Pancreas (tissue), 10 donors: ENCODE results near the gene SOWAHA. TPM values are rescaled to one million over a fixed set of nuclear protein-coding genes. Genes with fewer than 3 reads are reported as not detected.
"Not testable (repeated sequence)": the region's sequence is repeated elsewhere in the genome, so short reads cannot be mapped to it uniquely, and the experiment has no call there.

Source experiments
- ATAC-seq, 4 donors: fragments of 200-7000 bp; cut with Tn5 transposase; one replicate each; pipeline versions ENCODE4 v1.8.0 to v1.9.1; 2020; ENCODE audit warnings: mild to moderate bottlenecking in 4 of 4, moderate library complexity in 4 of 4
- DNase-seq, 6 donors: peaks; one replicate each; pipeline ENCODE4 v3.0.0-alpha.2; 2020
- FAIRE-seq: peaks from 2 replicates; lab custom pipeline; 2012; peaks lifted over from hg19 to GRCh38; lab: Jason Lieb, UNC
- H3K27ac ChIP-seq, 4 donors: fragments of 200-600 bp; sonication (generic); 1 replicate in 3 of 4; 2 replicates in 1 of 4; pipeline versions ENCODE4 v1.5.0 to v1.8.0; 2020
- H3K27me3 ChIP-seq, 4 donors: fragments of 200-600 bp; one replicate each; pipeline ENCODE4 v1.8.0; 2021
- H3K36me3 ChIP-seq, 3 donors: fragments of 200-600 bp; sonication (generic) in 1 of 3; one replicate each; pipeline versions ENCODE4 v1.5.0 to v1.8.0; 2020 to 2021
- H3K4me1 ChIP-seq, 3 donors: fragments of 200-600 bp; one replicate each; pipeline ENCODE4 v1.8.0; 2021
- H3K4me3 ChIP-seq, 4 donors: fragments of 200-600 bp; sonication (generic) in 2 of 4; one replicate each; pipeline versions ENCODE4 v1.5.0 to v1.8.0; 2020 to 2021
- H3K9me3 ChIP-seq, 4 donors: fragments of 200-600 bp; one replicate each; pipeline ENCODE4 v1.8.0; 2021
- WGBS, 2 donors: extraction: QIAGEN DNeasy Blood & Tissue Kit; methylation state at CpG; one replicate each; pipeline ENCODE4 v1.1.7; 2013; 5-methylcytosine and 5-hydroxymethylcytosine counted together
- intact Hi-C, 3 donors: fragments of 100-400 bp; cut with DNase I; formaldehyde crosslinking; loops; one replicate each; pipeline versions ENCODE4 v1.11.1 to v1.14.2; 2022
- polyA plus RNA-seq, 2 donors: library from polyadenylated mRNA; stranded (reverse); fragments of 200-250 nt; gene quantifications; one replicate each; pipeline ENCODE4 v1.2.3, GENCODE V29; 2013
- total RNA-seq, 6 donors: library from RNA; stranded (reverse); fragmentation: NEBNext Ultra II Directional in 4 of 6; extraction: Animal tissue kit (Norgen Biotek cat#: 25700) in 4 of 6; gene quantifications; one replicate each; pipeline versions ENCODE4 v1.2.1 to v1.2.4, GENCODE V29; 2021 to 2023
- TF ChIP-seq, protein P1 (sequence below), 4 donors: fragments of 200-600 bp; sonication (generic) in 3 of 4; IDR thresholded peaks; one replicate each; pipeline versions ENCODE4 v1.5.0 to v1.8.0; 2021; ENCODE audit warnings: antibody characterized with exemption in 4 of 4
- donor health status: healthy with polysubstance abuse.
- donor health status: DM: no; HTN: no; CAD: no; lungs with moderate emphysema.
- donor health status: DM: no; HTN: no; CAD: no.
- donor health status: control.
- donor health status: control.
- donor health status: Bipolar disorder and iron deficiency.
- donor health status: DM: yes; HTN: yes; CAD: no.
- donor health status: DM: no; HTN: no; CAD: no.
- donor health status: DM: no; HTN: no; CAD: no.
- donor health status: DM: yes; HTN: yes; CAD: no.

SOWAHA gene
- total and polyA plus RNA-seq, 8 donors, result 1.4 to 5.0 (median 1.9) TPM

- no peak overlapping the region for H3K4me3 ChIP-seq
- peaks cover 0 to 18% (median 17%) of the 10 kb centered on the region in 3 donors for H3K4me1 ChIP-seq
- H3K36me3 ChIP-seq, result no peaks in the 10 kb centered on the region
- DNase-seq (no peak), ATAC-seq (peak; percentile 19 to 32 (median 30)), FAIRE-seq (no peak)
- H3K9me3 ChIP-seq, result no peaks in the 10 kb centered on the region
- peak overlapping the region in 2 of 4 donors; percentile 19 to 64 for H3K27ac ChIP-seq
- TF ChIP-seq, protein P1, sequence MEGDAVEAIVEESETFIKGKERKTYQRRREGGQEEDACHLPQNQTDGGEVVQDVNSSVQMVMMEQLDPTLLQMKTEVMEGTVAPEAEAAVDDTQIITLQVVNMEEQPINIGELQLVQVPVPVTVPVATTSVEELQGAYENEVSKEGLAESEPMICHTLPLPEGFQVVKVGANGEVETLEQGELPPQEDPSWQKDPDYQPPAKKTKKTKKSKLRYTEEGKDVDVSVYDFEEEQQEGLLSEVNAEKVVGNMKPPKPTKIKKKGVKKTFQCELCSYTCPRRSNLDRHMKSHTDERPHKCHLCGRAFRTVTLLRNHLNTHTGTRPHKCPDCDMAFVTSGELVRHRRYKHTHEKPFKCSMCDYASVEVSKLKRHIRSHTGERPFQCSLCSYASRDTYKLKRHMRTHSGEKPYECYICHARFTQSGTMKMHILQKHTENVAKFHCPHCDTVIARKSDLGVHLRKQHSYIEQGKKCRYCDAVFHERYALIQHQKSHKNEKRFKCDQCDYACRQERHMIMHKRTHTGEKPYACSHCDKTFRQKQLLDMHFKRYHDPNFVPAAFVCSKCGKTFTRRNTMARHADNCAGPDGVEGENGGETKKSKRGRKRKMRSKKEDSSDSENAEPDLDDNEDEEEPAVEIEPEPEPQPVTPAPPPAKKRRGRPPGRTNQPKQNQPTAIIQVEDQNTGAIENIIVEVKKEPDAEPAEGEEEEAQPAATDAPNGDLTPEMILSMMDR (IDR thresholded peaks at IDR 0.05), result no peak
- 14 to 17% methylated on average over 1 of the region's 1 CpG for WGBS, 2 donors
- intact Hi-C loops, result no loop called here
- H3K27me3 ChIP-seq, result no peaks in the 10 kb centered on the region
Observed at GRCh38 chr5:132849347-132849746, 36.2 kb downstream of the SOWAHA start.

- FAIRE-seq (no peak), ATAC-seq (no peak), DNase-seq (no peak)
- TF ChIP-seq, protein P1 (IDR thresholded peaks at IDR 0.05), result no peak
- no peaks in the 10 kb centered on the region for H3K36me3 ChIP-seq
- peak overlapping the region in 3 of 4 donors; percentile 7 to 64 (median 19) for H3K27ac ChIP-seq
- no peaks in the 10 kb centered on the region for H3K9me3 ChIP-seq
- no peak overlapping the region for H3K4me3 ChIP-seq
- H3K27me3 ChIP-seq, result no peaks in the 10 kb centered on the region
- WGBS, 2 donors, result 57 to 62% methylated on average over 2 of the region's 2 CpGs
- intact Hi-C loops, result no loop called here
- H3K4me1 ChIP-seq, result peaks cover 0 to 23% (median 20%) of the 10 kb centered on the region in 3 donors
Observed at GRCh38 chr5:132850066-132850465, 37.0 kb downstream of the SOWAHA start.

DNA sequence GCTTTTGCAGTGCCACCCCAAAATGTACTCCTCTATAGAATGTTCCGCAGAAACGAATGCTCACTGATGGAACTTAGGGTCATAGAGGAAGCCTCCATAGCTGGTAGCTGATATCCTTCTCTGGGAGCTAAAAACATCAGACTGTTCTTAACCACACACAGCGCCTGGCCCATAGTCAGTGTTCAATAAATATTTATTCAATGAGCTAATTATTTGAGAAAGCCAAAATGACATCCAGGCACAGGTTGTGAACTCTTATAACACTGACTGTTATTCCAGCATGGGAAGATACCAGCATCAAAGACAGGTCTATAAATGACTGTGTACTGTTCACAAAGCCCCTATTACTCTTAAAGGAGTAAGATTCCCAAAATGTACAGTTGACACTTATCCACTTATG is 40.2 kb downstream of the SOWAHA start:
- intact Hi-C loops, result no loop called here
- no peaks in the 10 kb centered on the region for H3K9me3 ChIP-seq
- H3K4me1 ChIP-seq, result peaks cover 0 to 23% (median 20%) of the 10 kb centered on the region in 3 donors
- H3K36me3 ChIP-seq, result no peaks in the 10 kb centered on the region
- DNase-seq (no peak), ATAC-seq (peak; percentile 81 to 93 (median 92)), FAIRE-seq (no peak)
- H3K4me3 ChIP-seq, result no peak overlapping the region
- H3K27me3 ChIP-seq, result no peaks in the 10 kb centered on the region
- H3K27ac ChIP-seq, result peak overlapping the region in 3 of 4 donors; percentile 0 to 57 (median 0)
- TF ChIP-seq, protein P1 (IDR thresholded peaks at IDR 0.05), result no peak
- 53 to 69% methylated on average over 3 of the region's 3 CpGs for WGBS, 2 donors

- WGBS, 2 donors, result 23 to 26% methylated on average over 1 of the region's 1 CpG
- no peak for DNase-seq
- ATAC-seq, result peak; percentile 19 to 33 (median 30)
Observed at GRCh38 chr5:132853790-132854189, 40.7 kb downstream of the SOWAHA start.

DNA sequence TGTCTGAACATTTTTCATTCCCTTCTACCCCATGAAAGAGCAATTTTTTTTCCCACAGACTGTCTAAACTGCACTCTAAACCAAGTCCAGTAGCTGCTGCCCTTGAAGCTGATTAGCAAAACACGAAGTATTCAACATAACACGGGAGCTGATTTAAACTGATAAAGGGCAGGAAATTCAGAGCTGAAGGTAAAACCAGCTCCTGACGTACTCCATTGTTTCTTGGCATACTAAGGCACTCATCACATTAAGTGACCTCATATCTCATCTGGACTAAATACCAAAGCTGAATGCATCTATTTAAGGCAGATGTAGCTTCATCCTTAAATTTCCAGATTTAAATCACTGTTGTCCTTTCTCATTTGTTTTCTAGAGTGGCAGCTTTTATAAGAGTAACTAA is 41.2 kb downstream of the SOWAHA start:
- intact Hi-C loops, result no loop called here
- no peak overlapping the region for H3K4me3 ChIP-seq
- H3K27ac ChIP-seq, result peak overlapping the region in 3 of 4 donors; percentile 0 to 57 (median 0)
- H3K27me3 ChIP-seq, result no peaks in the 10 kb centered on the region
- WGBS, 2 donors, result 9 to 12% methylated on average over 3 of the region's 3 CpGs
- H3K36me3 ChIP-seq, result no peaks in the 10 kb centered on the region
- TF ChIP-seq, protein P1 (IDR thresholded peaks at IDR 0.05), result no peak
- DNase-seq (no peak), ATAC-seq (peak; percentile 46 to 67 (median 58)), FAIRE-seq (no peak)
- no peaks in the 10 kb centered on the region for H3K9me3 ChIP-seq
- H3K4me1 ChIP-seq, result peaks cover 0 to 23% (median 20%) of the 10 kb centered on the region in 3 donors

More at GRCh38 chr5:132853790-132854189, 40.7 kb downstream of the SOWAHA start:
- Histone ChIP-seq H3K4me1 (peaks cover 0 to 23% (median 20%) of the 10 kb centered on the region in 3 donors), H3K4me3 (no peak overlapping the region), H3K36me3 (no peaks in the 10 kb centered on the region), H3K27ac (peak overlapping the region in 3 of 4 donors; percentile 0 to 57 (median 0)), H3K27me3 (no peaks in the 10 kb centered on the region), H3K9me3 (no peaks in the 10 kb centered on the region)
- intact Hi-C loops, result no loop called here
- FAIRE-seq, result peak; percentile 39
- TF ChIP-seq, protein P1 (IDR thresholded peaks at IDR 0.05), result no peak

DNA sequence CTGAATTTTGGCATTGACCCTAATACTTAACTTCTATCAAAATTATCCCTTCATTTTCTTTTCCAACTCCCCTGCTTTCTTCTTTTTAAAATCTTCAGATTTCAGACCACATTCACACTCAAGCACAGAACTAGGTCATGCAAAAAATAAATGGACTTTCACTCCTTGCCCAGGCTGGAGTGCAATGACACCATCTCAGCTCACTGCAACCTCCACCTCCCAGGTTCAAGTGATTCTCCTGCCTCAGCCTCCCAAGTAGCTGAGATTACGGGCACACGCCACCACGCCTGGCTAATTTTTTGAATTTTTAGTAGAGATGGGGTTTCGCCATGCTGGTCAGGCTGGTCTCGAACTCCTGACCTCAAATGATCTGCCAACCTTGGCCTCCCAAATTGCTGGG is 41.9 kb downstream of the SOWAHA start:
- ATAC-seq, FAIRE-seq, H3K27me3 ChIP-seq, intact Hi-C loops, H3K27ac ChIP-seq, H3K36me3 ChIP-seq, H3K4me3 ChIP-seq, H3K9me3 ChIP-seq, DNase-seq: not testable (repeated sequence)
- H3K4me1 ChIP-seq, result peaks cover 0 to 20% (median 19%) of the 10 kb centered on the region in 3 donors
- WGBS, 2 donors, result 96 to 99% methylated on average over 5 of the region's 5 CpGs
